Endothelial cell of umbilical vein (primary cell): ENCODE results near the gene ZNF319. TPM values are rescaled to one million over a fixed set of nuclear protein-coding genes. Genes with fewer than 3 reads are reported as not detected.

Experiments used
- BruUV-seq: library from RNA; stranded (reverse); fragments of 400-500 nt; replicated peaks from 2 replicates; lab custom pipeline; 2021; lab: Mats Ljungman, UMichigan
- CTCF ChIA-PET: fragments of 300-600, 350-600 bp; sonication (Branson Sonifier 250); formaldehyde crosslinking; loops from one replicate; lab custom pipeline; 2021; ENCODE audit warnings: antibody characterized with exemption, inconsistent platforms; lab: Charles Lee
- POLR2A ChIA-PET: fragments of 300-600, 350-600 bp; sonication (Branson Sonifier 250); formaldehyde crosslinking; loops from one replicate; lab custom pipeline; 2021; ENCODE audit warnings: antibody characterized with exemption, inconsistent platforms; lab: Charles Lee
- DNase-seq: peaks from one replicate; pipeline ENCODE4 v3.0.0-alpha.2; 2011; ENCODE audit warnings: low read depth, low spot score
- FAIRE-seq: peaks from 2 replicates; lab custom pipeline; 2011; peaks lifted over from hg19 to GRCh38; lab: Jason Lieb, UNC
- H2AFZ ChIP-seq: 2 replicates; pipeline ENCODE4 v1.6.0; 2012; ENCODE audit warnings: low read depth, low read length, control low read depth, inconsistent platforms
- H3K27ac ChIP-seq: 2 replicates; pipeline ENCODE4 v1.5.1; 2011; ENCODE audit warnings: low read depth, mild to moderate bottlenecking, control low read depth, low read length, moderate library complexity; ENCODE audit not compliant: insufficient read depth
- H3K27me3 ChIP-seq, 2 experiments: 2 replicates each; pipeline versions ENCODE4 v1.6.0 to v1.6.1; 2011; ENCODE audit warnings: low read length in 2 of 2, mixed read lengths in 1 of 2; ENCODE audit not compliant: control insufficient read depth in 2 of 2, insufficient read depth in 2 of 2
- H3K36me3 ChIP-seq, 2 experiments: 2 replicates in 1 of 2; 3 replicates in 1 of 2; pipeline ENCODE4 v1.5.1; 2011; ENCODE audit warnings: low read length in 2 of 2, mild to moderate bottlenecking in 1 of 2, moderate library complexity in 1 of 2; ENCODE audit not compliant: control insufficient read depth in 2 of 2, insufficient read depth in 2 of 2; ENCODE audit errors: extremely low read depth in 1 of 2
- H3K4me1 ChIP-seq: 3 replicates; pipeline ENCODE4 v1.5.1; 2011; ENCODE audit warnings: mild to moderate bottlenecking, low read length; ENCODE audit not compliant: control insufficient read depth, insufficient read depth; ENCODE audit errors: extremely low read depth
- H3K4me2 ChIP-seq: 2 replicates; pipeline ENCODE4 v1.6.1; 2011; ENCODE audit warnings: low read length, control low read depth, mixed read lengths; ENCODE audit not compliant: insufficient read depth
- H3K4me3 ChIP-seq, 3 experiments: fragments of 200-600 bp in 1 of 3; sonication (generic), shearing (Covaris generic) in 1 of 3; replicated peaks in 1 of 3; 2 replicates each; pipeline ENCODE4 v1.5.1; 2011 to 2016; ENCODE audit warnings: control low read depth in 3 of 3, low read length in 3 of 3, mild to moderate bottlenecking in 2 of 3, inconsistent platforms in 1 of 3, low read depth in 1 of 3, moderate library complexity in 1 of 3; ENCODE audit not compliant: insufficient read depth in 1 of 3
- H3K79me2 ChIP-seq: 2 replicates; pipeline ENCODE4 v1.6.0; 2012; ENCODE audit warnings: low read length, inconsistent platforms; ENCODE audit not compliant: control insufficient read depth, insufficient read depth
- H3K9ac ChIP-seq: replicated peaks from 2 replicates; pipeline ENCODE3; 2011; ENCODE audit warnings: low read length, control low read depth; ENCODE audit not compliant: insufficient read depth; ENCODE audit errors: extremely low read depth
- H3K9me1 ChIP-seq: replicated peaks from 3 replicates; pipeline ENCODE4 v1.6.0; 2011; ENCODE audit warnings: mild to moderate bottlenecking, low read length; ENCODE audit not compliant: control insufficient read depth, insufficient read depth; ENCODE audit errors: extremely low read depth
- H3K9me3 ChIP-seq: replicated peaks from 2 replicates; pipeline ENCODE4 v1.5.1; 2012; ENCODE audit warnings: low read length, inconsistent platforms; ENCODE audit not compliant: control insufficient read depth, insufficient read depth
- H4K20me1 ChIP-seq: replicated peaks from 2 replicates; pipeline ENCODE3; 2011; ENCODE audit warnings: mild to moderate bottlenecking, low read length; ENCODE audit not compliant: control insufficient read depth, insufficient read depth; ENCODE audit errors: extremely low read depth
- CTCF ChIP-seq, 2 donors: IDR thresholded peaks; 1 replicate in 1 of 2; 2 replicates in 1 of 2; pipeline ENCODE4 v1.5.1; 2011; ENCODE audit warnings: low read length in 2 of 2, mild to moderate bottlenecking in 2 of 2, moderate library complexity in 2 of 2, control low read depth in 1 of 2, inconsistent platforms in 1 of 2, low read depth in 1 of 2; ENCODE audit not compliant: insufficient read depth in 1 of 2; ENCODE audit errors: extremely low read depth in 1 of 2
- EZH2 ChIP-seq: IDR thresholded peaks from 2 replicates; pipeline ENCODE4 v1.6.1; 2012; ENCODE audit warnings: borderline replicate concordance, low read depth, mild to moderate bottlenecking, moderate library complexity, low read length, inconsistent platforms; ENCODE audit not compliant: severe bottlenecking
- FOS ChIP-seq: IDR thresholded peaks from 2 replicates; pipeline ENCODE4 v1.6.1; 2011; ENCODE audit warnings: mild to moderate bottlenecking, low read length, moderate library complexity, borderline replicate concordance; ENCODE audit not compliant: insufficient read depth
- GATA2 ChIP-seq: IDR thresholded peaks from 2 replicates; pipeline ENCODE4 v1.7.0; 2011; ENCODE audit warnings: low read depth, mild to moderate bottlenecking, moderate library complexity, mixed read lengths, low read length; ENCODE audit not compliant: insufficient read length, insufficient read depth
- JUN ChIP-seq: IDR thresholded peaks from 2 replicates; pipeline ENCODE4 v1.6.1; 2011; ENCODE audit warnings: borderline replicate concordance, low read depth; ENCODE audit not compliant: insufficient read length, insufficient read depth
- MAX ChIP-seq: IDR thresholded peaks from 2 replicates; pipeline ENCODE4 v1.6.1; 2011; ENCODE audit not compliant: insufficient read depth, insufficient read length
- MYC ChIP-seq: IDR thresholded peaks from one replicate; pipeline ENCODE4 v1.6.1; 2011; ENCODE audit warnings: mild to moderate bottlenecking, low read depth, low read length
- POLR2A ChIP-seq: IDR thresholded peaks from 2 replicates; pipeline ENCODE4 v1.6.1; 2012; ENCODE audit warnings: low read depth, mild to moderate bottlenecking, control low read depth, low read length
- POLR2AphosphoS5 ChIP-seq: IDR thresholded peaks from 2 replicates; pipeline ENCODE4 v1.6.1; 2012; ENCODE audit warnings: low read depth, mild to moderate bottlenecking, control low read depth, low read length, moderate library complexity; ENCODE audit not compliant: insufficient read depth
- dilution Hi-C: fragments of 300-500 bp; cut with MboI; formaldehyde crosslinking; loops from one replicate; pipeline ENCODE4 v1.15.0; 2019; ENCODE audit warnings: low sequenced_read_pairs; ENCODE audit not compliant: extremely low pct_ligation_motif_present
- intact Hi-C: fragments of 100-400 bp; cut with micrococcal nuclease; formaldehyde crosslinking; loops from one replicate; pipeline ENCODE4 v1.10.0; 2022
- polyA plus RNA-seq, 4 experiments: library from polyadenylated mRNA; depleted of rRNA in 3 of 4; stranded (reverse) in 3 of 4; unstranded in 1 of 4; fragments of >200 nt; gene quantifications; 2 replicates each; pipeline versions ENCODE4 v1.2.1 to v1.2.3, GENCODE V29; 2011 to 2012; ENCODE audit warnings: missing spikeins in 1 of 4
- total RNA-seq: library from RNA; stranded (reverse); gene quantifications from 2 replicates; pipeline ENCODE4 v1.2.3, GENCODE V29; 2021

ZNF319 gene
- total and polyA plus RNA-seq, 2 donors (not counting 3 experiments of a cell fraction or from before 2014, with no cell fraction given): 5.4 to 9.9 TPM

- H3K79me2 ChIP-seq: no peaks in the 10 kb centered on the region
- TF ChIP-seq EZH2: no peak
- TF ChIP-seq GATA2: no peak
- no peak for TF ChIP-seq CTCF (IDR thresholded peaks at IDR 0.05; ENCODE audit: extremely low read depth in 1 of 2, insufficient read depth in 1 of 2, low read depth in 1 of 2, low read length in 2 of 2)
- no peak for TF ChIP-seq POLR2A
- no peak for TF ChIP-seq JUN
- no peak for TF ChIP-seq MYC
- TF ChIP-seq POLR2AphosphoS5: no peak
- TF ChIP-seq FOS: no peak
- TF ChIP-seq MAX: no peak
- ChIA-PET CTCF (interaction anchor here (0.9 to 1.8 kb wide), 2 partner anchors 8 to 12 kb away, joined by 3 to 8 read pairs; no protein-coding TSS in a partner anchor), POLR2A (no interaction called here)
- dilution Hi-C loops: no loop called here
- H3K36me3 ChIP-seq: no peaks in the 10 kb centered on the region
- H4K20me1 ChIP-seq: no peaks in the 10 kb centered on the region
- H3K4me2 ChIP-seq: no peak overlapping the region
- no peaks in the 10 kb centered on the region for H3K9me3 ChIP-seq
- intact Hi-C loops: no loop called here
- no peak overlapping the region for H3K4me3 ChIP-seq
- H3K27ac ChIP-seq: no peak overlapping the region
- FAIRE-seq (no peak), DNase-seq (no peak)
- BruUV-seq: no TSS peak
- H3K27me3 ChIP-seq: no peaks in the 10 kb centered on the region
- no peaks in the 10 kb centered on the region for H3K9me1 ChIP-seq
- no peak overlapping the region for H3K9ac ChIP-seq
- no peaks in the 10 kb centered on the region for H3K4me1 ChIP-seq
- no peak overlapping the region for H2AFZ ChIP-seq
Measured at GRCh38 chr16:57945740-57946138, 54.7 kb downstream of the ZNF319 start.
